Measurements from ENCODE around the gene JMJD8. TPM values are rescaled to one million over a fixed set of nuclear protein-coding genes. Genes with fewer than 3 reads are reported as not detected.

The JMJD8 gene, protein sequence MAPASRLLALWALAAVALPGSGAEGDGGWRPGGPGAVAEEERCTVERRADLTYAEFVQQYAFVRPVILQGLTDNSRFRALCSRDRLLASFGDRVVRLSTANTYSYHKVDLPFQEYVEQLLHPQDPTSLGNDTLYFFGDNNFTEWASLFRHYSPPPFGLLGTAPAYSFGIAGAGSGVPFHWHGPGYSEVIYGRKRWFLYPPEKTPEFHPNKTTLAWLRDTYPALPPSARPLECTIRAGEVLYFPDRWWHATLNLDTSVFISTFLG
- total RNA-seq: 10 to 100 TPM; 18.2 to 20.5 TPM

DNA sequence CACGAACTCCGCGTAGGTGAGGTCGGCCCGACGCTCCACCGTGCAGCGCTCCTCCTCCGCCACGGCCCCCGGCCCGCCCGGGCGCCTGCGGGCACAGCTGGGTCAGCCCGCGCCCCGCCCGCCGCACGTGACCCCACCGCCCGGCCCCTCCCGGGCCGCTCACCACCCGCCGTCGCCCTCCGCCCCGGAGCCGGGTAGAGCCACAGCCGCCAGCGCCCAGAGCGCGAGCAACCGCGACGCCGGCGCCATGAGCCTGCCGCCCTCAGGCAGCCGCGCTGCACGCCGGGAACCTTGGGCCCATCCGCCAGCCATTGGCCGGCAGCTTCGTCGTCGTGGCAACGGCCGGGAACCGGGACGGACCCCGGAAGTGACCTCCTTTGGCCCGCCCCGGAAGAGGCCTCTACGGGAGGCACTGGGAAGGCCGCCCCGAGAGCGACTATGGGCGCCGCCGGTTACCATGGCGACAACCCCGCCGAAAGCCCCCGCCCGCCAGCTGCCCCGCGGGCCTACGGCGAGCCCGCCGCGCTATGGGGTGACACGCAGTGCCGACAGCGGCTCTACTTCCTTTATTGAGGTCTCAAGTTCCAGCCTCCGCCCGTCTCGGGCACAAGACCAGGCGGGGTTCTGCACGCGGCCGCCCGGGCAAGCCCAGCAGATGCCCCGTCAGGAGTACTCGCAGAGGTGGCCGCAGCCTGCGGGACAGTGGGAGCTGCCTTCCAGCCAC, at the start of gene JMJD8:
TSS of gene JMJD8 (minus strand) at position 264 of the 724 bp plus-strand sequence. CDS start at position 249, 15 bp downstream.
- Mint-ChIP-seq H3K4me3 (peak within 1 kb of the TSS; percentile 80), H3K27me3 (ENCODE audit: low read depth) (no peaks in the 10 kb centered on the region), H3K36me3 (ENCODE audit: low read depth) (peaks cover 12% of the 10 kb centered on the region), H3K4me1 (ENCODE audit: low read depth) (peaks cover 42% of the 10 kb centered on the region), H3K9me3 (no peaks in the 10 kb centered on the region), H3K27ac (peak within 1 kb of the TSS; percentile 46)
- peak; percentile 98 for DNase-seq
- intact Hi-C loops (cut with micrococcal nuclease): loop anchor here (2.0 to 5.0 kb wide), 3 partner anchors 38 to 157 kb away; partner anchors contain the start of genes ANTKMT, CAPN15 and METTL26
- CTCF ChIA-PET: no interaction called here

- CTCF ChIA-PET: no interaction called here
- Mint-ChIP-seq H3K9me3 (no peaks in the 10 kb centered on the region), H3K27me3 (ENCODE audit: low read depth) (no peaks in the 10 kb centered on the region), H3K27ac (no peak overlapping the region), H3K36me3 (ENCODE audit: low read depth) (peaks cover 12% of the 10 kb centered on the region), H3K4me3 (no peak overlapping the region), H3K4me1 (ENCODE audit: low read depth) (peaks cover 12% of the 10 kb centered on the region)
- peak; percentile 42 for DNase-seq
- intact Hi-C loops (cut with micrococcal nuclease): no loop called here
Measured at GRCh38 chr16:733382-734207, 49.5 kb upstream of the JMJD8 start.

GRCh38 chr16:732936-733335, 48.8 kb upstream of the JMJD8 start:
- no peak for DNase-seq
- intact Hi-C loops (cut with micrococcal nuclease): no loop called here
- no peaks in the 10 kb centered on the region for H3K9me3 Mint-ChIP-seq
- H3K4me3 Mint-ChIP-seq: no peak overlapping the region
- no peaks in the 10 kb centered on the region for H3K27me3 Mint-ChIP-seq (ENCODE audit: low read depth)
- CTCF ChIA-PET: interaction anchor here (0.7 kb wide), 1 partner anchor 9 kb away, joined by 3 read pairs; no protein-coding TSS in a partner anchor
- H3K27ac Mint-ChIP-seq: no peak overlapping the region
- peaks cover 10% of the 10 kb centered on the region for H3K36me3 Mint-ChIP-seq (ENCODE audit: low read depth)
- H3K4me1 Mint-ChIP-seq (ENCODE audit: low read depth): peaks cover 12% of the 10 kb centered on the region

GRCh38 chr16:732332-732731, 48.2 kb upstream of the JMJD8 start:
- H3K36me3 Mint-ChIP-seq (ENCODE audit: low read depth): peaks cover 7% of the 10 kb centered on the region
- intact Hi-C loops (cut with micrococcal nuclease): no loop called here
- H3K27me3 Mint-ChIP-seq (ENCODE audit: low read depth): no peaks in the 10 kb centered on the region
- no peak for DNase-seq
- no peak overlapping the region for H3K4me3 Mint-ChIP-seq
- no peak overlapping the region for H3K27ac Mint-ChIP-seq
- CTCF ChIA-PET: interaction anchor here (0.7 to 2.2 kb wide), 3 partner anchors 8 to 29 kb away, joined by 3 to 8 read pairs (median 3); no protein-coding TSS in a partner anchor
- H3K9me3 Mint-ChIP-seq: no peaks in the 10 kb centered on the region
- H3K4me1 Mint-ChIP-seq (ENCODE audit: low read depth): peaks cover 10% of the 10 kb centered on the region

DNA sequence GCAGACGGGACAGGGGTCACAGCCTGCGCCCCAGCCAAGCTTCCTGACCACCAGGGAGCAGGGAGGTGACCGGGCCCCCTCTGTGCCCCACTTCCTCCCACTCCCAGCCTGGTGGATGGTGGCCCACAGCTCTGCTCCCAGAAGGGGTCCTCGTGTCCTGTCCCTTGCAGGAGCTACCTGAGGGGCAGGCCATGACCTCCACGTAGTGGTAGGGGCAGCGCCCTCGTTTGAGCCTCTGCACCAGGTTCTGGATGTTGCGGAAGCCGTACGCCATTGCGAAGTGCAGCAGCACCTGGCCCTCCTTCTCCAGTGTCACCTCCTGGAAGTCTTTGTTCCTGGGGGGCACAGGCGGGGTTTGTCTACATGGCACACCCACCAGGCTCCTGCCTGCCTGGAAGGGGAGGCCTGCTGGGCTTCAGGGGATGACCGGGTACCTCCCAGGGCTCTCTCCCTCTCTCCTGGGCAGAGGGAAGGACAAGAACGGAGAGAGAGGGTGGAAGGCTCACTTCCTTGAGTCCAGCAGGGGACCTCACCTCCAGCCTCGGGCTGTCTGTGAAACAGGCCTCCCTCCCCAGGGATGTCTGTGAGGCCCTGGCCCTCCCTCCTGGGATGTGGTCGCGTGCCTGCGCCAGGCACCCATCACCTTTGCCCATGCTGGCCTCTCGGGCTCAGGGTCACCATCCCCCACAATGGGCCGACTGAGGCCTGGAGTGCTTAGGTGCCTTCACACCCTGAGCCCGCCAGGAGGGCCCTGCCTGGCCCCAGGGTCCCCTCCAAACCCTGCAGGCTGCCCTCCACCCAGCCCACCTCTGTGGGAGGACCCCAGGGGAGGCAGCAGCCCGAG, 46.8 kb upstream of the JMJD8 start:
- H3K36me3 Mint-ChIP-seq (ENCODE audit: low read depth): peaks cover 5% of the 10 kb centered on the region

GRCh38 chr16:729768-730665, 45.9 kb upstream of the JMJD8 start:
- no peaks in the 10 kb centered on the region for H3K27me3 Mint-ChIP-seq (ENCODE audit: low read depth)
- CTCF ChIA-PET: interaction anchor here (0.7 to 2.2 kb wide), 2 partner anchors 10 to 18 kb away, joined by 3 to 8 read pairs; no protein-coding TSS in a partner anchor
- no peak for DNase-seq
- peaks cover 5% of the 10 kb centered on the region for H3K36me3 Mint-ChIP-seq (ENCODE audit: low read depth)
- no peak overlapping the region for H3K4me3 Mint-ChIP-seq
- H3K9me3 Mint-ChIP-seq: no peaks in the 10 kb centered on the region
- peaks cover 2% of the 10 kb centered on the region for H3K4me1 Mint-ChIP-seq (ENCODE audit: low read depth)
- H3K27ac Mint-ChIP-seq: no peak overlapping the region
- intact Hi-C loops (cut with micrococcal nuclease): no loop called here

More for the DNA sequence above, 46.8 kb upstream of the JMJD8 start:
- Mint-ChIP-seq H3K9me3 (no peaks in the 10 kb centered on the region), H3K27me3 (ENCODE audit: low read depth) (no peaks in the 10 kb centered on the region), H3K27ac (no peak overlapping the region), H3K4me1 (ENCODE audit: low read depth) (peaks cover 8% of the 10 kb centered on the region), H3K4me3 (no peak overlapping the region)
- intact Hi-C loops (cut with micrococcal nuclease): no loop called here
- DNase-seq: no peak
- CTCF ChIA-PET: interaction anchor here (2.2 kb wide), 1 partner anchor 19 kb away, joined by 8 read pairs; no protein-coding TSS in a partner anchor

DNA sequence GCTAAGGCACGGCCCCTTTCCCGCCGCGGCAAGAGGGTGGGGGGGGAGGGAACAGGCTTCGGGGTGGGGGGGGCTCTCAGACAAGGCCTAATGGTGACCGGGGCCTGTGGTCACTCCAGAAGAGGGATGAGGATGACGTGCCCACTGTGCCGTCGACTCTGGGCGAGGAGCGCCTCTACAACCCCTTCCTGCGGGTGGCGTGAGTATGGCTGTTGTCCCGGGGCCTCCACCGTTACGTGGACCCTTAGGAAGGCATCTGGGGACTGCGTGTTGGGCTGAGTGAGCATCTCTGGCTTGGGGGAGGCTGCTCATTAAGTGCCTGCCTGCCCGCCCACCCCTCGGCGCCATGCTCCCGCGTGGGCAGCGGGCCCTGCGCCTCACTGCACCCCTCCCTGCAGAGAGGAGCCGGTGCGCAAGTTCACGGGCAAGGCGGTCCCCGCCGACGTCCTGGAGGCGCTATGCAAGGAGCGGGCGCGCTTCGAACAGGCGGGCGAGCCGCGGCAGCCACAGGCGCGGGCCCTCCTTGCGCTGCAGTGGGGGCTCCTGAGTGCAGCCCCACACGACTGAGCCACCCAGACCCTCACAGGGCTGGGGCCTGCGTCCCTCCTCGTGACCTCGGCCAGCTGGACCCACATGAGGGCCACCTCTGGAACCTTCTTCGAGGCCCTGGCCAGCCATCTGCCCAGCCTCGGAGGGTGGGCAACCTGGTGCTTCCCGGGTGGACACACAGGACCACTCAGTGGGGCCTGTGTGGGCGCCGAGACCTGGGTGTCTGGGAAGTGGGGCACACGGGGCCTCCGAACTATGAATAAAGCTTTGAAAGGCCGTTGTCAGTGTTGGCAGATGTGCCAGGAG, 45.0 kb upstream of the JMJD8 start:
- no peak for DNase-seq
- CTCF ChIA-PET: interaction anchor here (0.7 kb wide), 1 partner anchor 9 kb away, joined by 3 read pairs; no protein-coding TSS in a partner anchor
- H3K9me3 Mint-ChIP-seq: no peaks in the 10 kb centered on the region
- intact Hi-C loops (cut with micrococcal nuclease): no loop called here
- no peak overlapping the region for H3K27ac Mint-ChIP-seq
- peaks cover 2% of the 10 kb centered on the region for H3K36me3 Mint-ChIP-seq (ENCODE audit: low read depth)
- peaks cover 2% of the 10 kb centered on the region for H3K4me1 Mint-ChIP-seq (ENCODE audit: low read depth)
- peak overlapping the region; percentile 42 for H3K4me3 Mint-ChIP-seq
- H3K27me3 Mint-ChIP-seq (ENCODE audit: low read depth): no peaks in the 10 kb centered on the region

- CTCF ChIA-PET: no interaction called here
- Mint-ChIP-seq H3K27me3 (ENCODE audit: low read depth) (no peaks in the 10 kb centered on the region), H3K36me3 (ENCODE audit: low read depth) (peaks cover 2% of the 10 kb centered on the region), H3K4me1 (ENCODE audit: low read depth) (peaks cover 4% of the 10 kb centered on the region), H3K9me3 (no peaks in the 10 kb centered on the region), H3K4me3 (peak overlapping the region; percentile 42), H3K27ac (no peak overlapping the region)
- intact Hi-C loops (cut with micrococcal nuclease): no loop called here
- DNase-seq: peak; percentile 48
Measured at GRCh38 chr16:728131-728889, 44.2 kb upstream of the JMJD8 start.

GRCh38 chr16:727291-727977, 43.3 kb upstream of the JMJD8 start:
- Mint-ChIP-seq H3K9me3 (no peaks in the 10 kb centered on the region), H3K4me3 (peak overlapping the region; percentile 57), H3K27me3 (ENCODE audit: low read depth) (no peaks in the 10 kb centered on the region), H3K36me3 (ENCODE audit: low read depth) (no peaks in the 10 kb centered on the region), H3K27ac (no peak overlapping the region), H3K4me1 (ENCODE audit: low read depth) (peaks cover 4% of the 10 kb centered on the region)
- intact Hi-C loops (cut with micrococcal nuclease): no loop called here
- CTCF ChIA-PET: interaction anchor here (1.2 to 1.5 kb wide), 2 partner anchors 8 to 14 kb away, joined by 3 read pairs; no protein-coding TSS in a partner anchor
- peak; percentile 37 for DNase-seq

All from activated naive CD4-positive, alpha-beta T cell treated with anti-CD3 and anti-CD28 coated beads for 36 hours (primary cell).